AML-193 (cell line): ENCODE measurements around the gene ANP32B.
"Not testable (repeated sequence)": the region's sequence is repeated elsewhere in the genome, so short reads cannot be mapped to it uniquely, and the experiment has no call there.

Experiments
- DNase-seq, 2 experiments: peaks; one replicate each; lab custom pipeline; 2025; lab: John Stamatoyannopoulos, UW

The ANP32B gene

GRCh38 chr9:97993000-97993399 is 9.9 kb downstream of the ANP32B start:
- peak; percentile 70 to 72 for DNase-seq

- DNase-seq = no peak
Observed at GRCh38 chr9:97994703-97995102, 11.6 kb downstream of the ANP32B start.

- DNase-seq = not testable (repeated sequence)
Observed at GRCh38 chr9:97996676-97997075, 13.5 kb downstream of the ANP32B start.

GRCh38 chr9:97997330-97998276 is 14.5 kb downstream of the ANP32B start:
- DNase-seq = no peak

GRCh38 chr9:98002808-98003207 is 19.7 kb downstream of the ANP32B start:
- DNase-seq = no peak

GRCh38 chr9:98006127-98006796 is 23.1 kb downstream of the ANP32B start:
- no peak for DNase-seq

- DNase-seq = no peak
Observed at GRCh38 chr9:98007251-98007928, 24.2 kb downstream of the ANP32B start.

- DNase-seq = no peak
Observed at GRCh38 chr9:98008764-98009163, 25.6 kb downstream of the ANP32B start.

- DNase-seq = no peak
Observed at GRCh38 chr9:98009437-98009836, 26.3 kb downstream of the ANP32B start.

GRCh38 chr9:98009936-98010335 is 26.8 kb downstream of the ANP32B start:
- no peak for DNase-seq

GRCh38 chr9:98010445-98010844 is 27.3 kb downstream of the ANP32B start:
- no peak for DNase-seq

- DNase-seq = no peak
Observed at GRCh38 chr9:98011122-98011521, 28.0 kb downstream of the ANP32B start.

GRCh38 chr9:98016137-98016680 is 33.1 kb downstream of the ANP32B start:
- no peak for DNase-seq

GRCh38 chr9:98017306-98017705 is 34.2 kb downstream of the ANP32B start:
- no peak for DNase-seq

GRCh38 chr9:98018347-98018746 is 35.2 kb downstream of the ANP32B start:
- DNase-seq = no peak

GRCh38 chr9:98019098-98019497 is 36.0 kb downstream of the ANP32B start:
- DNase-seq = no peak

GRCh38 chr9:98019869-98020268 is 36.7 kb downstream of the ANP32B start:
- DNase-seq = not testable (repeated sequence)

- DNase-seq = no peak
Observed at GRCh38 chr9:98020476-98021145, 37.5 kb downstream of the ANP32B start.

- DNase-seq = no peak
Observed at GRCh38 chr9:98021306-98022040, 38.3 kb downstream of the ANP32B start.

GRCh38 chr9:98022447-98022846 is 39.3 kb downstream of the ANP32B start:
- DNase-seq = no peak

GRCh38 chr9:98024702-98025101 is 41.6 kb downstream of the ANP32B start:
- no peak for DNase-seq
